HEK293 (cell line): ENCODE measurements around the gene SLBP.

ENCODE experiments used
- BCL11B ChIP-seq: fragments of 450-650 bp; formaldehyde crosslinking; IDR thresholded peaks from 2 replicates; pipeline ENCODE4 v1.5.1; 2016; ENCODE audit warnings: low read depth, missing biosample characterization, missing genetic modification characterization
- GLIS1 ChIP-seq: fragments of 450-650 bp; formaldehyde crosslinking; IDR thresholded peaks from 2 replicates; pipeline ENCODE4 v1.5.1; 2016; ENCODE audit warnings: missing biosample characterization, missing genetic modification characterization
- GLIS2 ChIP-seq: fragments of 450-650 bp; formaldehyde crosslinking; IDR thresholded peaks from 2 replicates; pipeline ENCODE4 v1.5.1; 2016; ENCODE audit warnings: missing biosample characterization, missing genetic modification characterization
- HOXA7 ChIP-seq: sonication (generic); formaldehyde crosslinking; IDR thresholded peaks from 2 replicates; pipeline ENCODE4 v1.8.1; 2022; ENCODE audit warnings: missing genetic modification reagents, borderline replicate concordance
- KLF16 ChIP-seq: fragments of 450-650 bp; formaldehyde crosslinking; IDR thresholded peaks from 2 replicates; pipeline ENCODE4 v1.5.1; 2017; ENCODE audit warnings: missing biosample characterization, missing genetic modification characterization
- KLF7 ChIP-seq: fragments of 450-650 bp; formaldehyde crosslinking; IDR thresholded peaks from 2 replicates; pipeline ENCODE4 v1.5.1; 2016; ENCODE audit warnings: missing biosample characterization, missing genetic modification characterization, borderline replicate concordance
- KLF8 ChIP-seq: fragments of 450-650 bp; formaldehyde crosslinking; IDR thresholded peaks from 2 replicates; pipeline ENCODE4 v1.5.1; 2016; ENCODE audit warnings: missing biosample characterization, missing genetic modification characterization
- OVOL3 ChIP-seq: fragments of 450-650 bp; formaldehyde crosslinking; IDR thresholded peaks from 2 replicates; pipeline ENCODE4 v1.5.1; 2016; ENCODE audit warnings: missing biosample characterization, missing genetic modification characterization
- SALL2 ChIP-seq: fragments of 450-650 bp; formaldehyde crosslinking; IDR thresholded peaks from 2 replicates; pipeline ENCODE4 v1.5.0; 2017; ENCODE audit warnings: missing biosample characterization, mild to moderate bottlenecking, missing genetic modification characterization, borderline replicate concordance
- SCRT2 ChIP-seq: fragments of 450-650 bp; formaldehyde crosslinking; IDR thresholded peaks from 2 replicates; pipeline ENCODE4 v1.5.1; 2016; ENCODE audit warnings: missing biosample characterization, missing genetic modification characterization
- SETDB1 ChIP-seq: IDR thresholded peaks from one replicate; pipeline ENCODE4 v1.6.1; 2017; ENCODE audit warnings: mild to moderate bottlenecking, low read length, moderate library complexity, mixed read lengths; ENCODE audit not compliant: insufficient read length
- SP2 ChIP-seq: fragments of 450-650 bp; formaldehyde crosslinking; IDR thresholded peaks from 2 replicates; pipeline ENCODE4 v1.5.1; 2016; ENCODE audit warnings: missing biosample characterization, missing genetic modification characterization
- ZBTB20 ChIP-seq: fragments of 450-650 bp; formaldehyde crosslinking; IDR thresholded peaks from 2 replicates; pipeline ENCODE4 v1.5.1; 2016; ENCODE audit warnings: missing biosample characterization, missing genetic modification characterization
- ZFHX2 ChIP-seq: fragments of 450-650 bp; formaldehyde crosslinking; conservative IDR thresholded peaks from 2 replicates; pipeline ENCODE4 v1.5.1; 2016; ENCODE audit warnings: missing biosample characterization, missing genetic modification characterization
- ZFP37 ChIP-seq: fragments of 450-650 bp; formaldehyde crosslinking; IDR thresholded peaks from 2 replicates; pipeline ENCODE4 v1.5.1; 2016; ENCODE audit warnings: missing biosample characterization, missing genetic modification characterization
- ZIC2 ChIP-seq: fragments of 450-650 bp; formaldehyde crosslinking; IDR thresholded peaks from 2 replicates; pipeline ENCODE4 v1.5.1; 2016; ENCODE audit warnings: missing biosample characterization, missing genetic modification characterization
- ZNF138 ChIP-seq: fragments of 450-650 bp; formaldehyde crosslinking; IDR thresholded peaks from 2 replicates; pipeline ENCODE4 v1.5.1; 2016; ENCODE audit warnings: missing biosample characterization, missing genetic modification characterization, borderline replicate concordance
- ZNF202 ChIP-seq: fragments of 450-650 bp; formaldehyde crosslinking; IDR thresholded peaks from 2 replicates; pipeline ENCODE4 v1.5.1; 2016; ENCODE audit warnings: missing biosample characterization, missing genetic modification characterization, borderline replicate concordance
- ZNF221 ChIP-seq: fragments of 450-650 bp; formaldehyde crosslinking; IDR thresholded peaks from 2 replicates; pipeline ENCODE4 v1.5.1; 2017; ENCODE audit warnings: missing biosample characterization, missing genetic modification characterization, borderline replicate concordance
- ZNF433 ChIP-seq: fragments of 450-650 bp; formaldehyde crosslinking; IDR thresholded peaks from 2 replicates; pipeline ENCODE4 v1.5.1; 2016; ENCODE audit warnings: missing biosample characterization, missing genetic modification characterization, low read depth
- ZNF549 ChIP-seq: fragments of 450-650 bp; IDR thresholded peaks from 2 replicates; pipeline ENCODE4 v1.5.1; 2018; ENCODE audit warnings: missing biosample characterization, missing genetic modification characterization, mild to moderate bottlenecking, inconsistent platforms, moderate library complexity
- ZNF610 ChIP-seq: fragments of 450-650 bp; formaldehyde crosslinking; IDR thresholded peaks from 2 replicates; pipeline ENCODE4 v1.5.1; 2016; ENCODE audit warnings: missing biosample characterization, missing genetic modification characterization, borderline replicate concordance
- ZNF660 ChIP-seq: fragments of 450-650 bp; IDR thresholded peaks from 2 replicates; pipeline ENCODE4 v1.5.1; 2018; ENCODE audit warnings: missing biosample characterization, mild to moderate bottlenecking, missing genetic modification characterization
- ZNF664 ChIP-seq: fragments of 450-650 bp; formaldehyde crosslinking; IDR thresholded peaks from 2 replicates; pipeline ENCODE4 v1.5.1; 2016; ENCODE audit warnings: missing biosample characterization, missing genetic modification characterization
- ZNF76 ChIP-seq: fragments of 450-650 bp; formaldehyde crosslinking; IDR thresholded peaks from 2 replicates; pipeline ENCODE4; 2016; ENCODE audit warnings: low read depth, missing biosample characterization, missing genetic modification characterization, borderline replicate concordance
- TF ChIP-seq, protein P1 (sequence below): fragments of 450-650 bp; formaldehyde crosslinking; optimal IDR thresholded peaks from 2 replicates; pipeline ENCODE3; 2016; ENCODE audit warnings: missing biosample characterization, mild to moderate bottlenecking, missing genetic modification characterization
- TF ChIP-seq, protein P2 (sequence below): fragments of 450-650 bp; formaldehyde crosslinking; IDR thresholded peaks from 2 replicates; pipeline ENCODE4 v1.5.1; 2016; ENCODE audit warnings: missing biosample characterization, missing genetic modification characterization
- TF ChIP-seq, protein P3 (sequence below): fragments of 450-650 bp; formaldehyde crosslinking; IDR thresholded peaks from 2 replicates; pipeline ENCODE4 v1.5.1; 2016; ENCODE audit warnings: missing biosample characterization, missing genetic modification characterization
- TF ChIP-seq, protein P4 (sequence below): fragments of 450-650 bp; formaldehyde crosslinking; IDR thresholded peaks from 2 replicates; pipeline ENCODE4 v1.5.1; 2016; ENCODE audit warnings: missing biosample characterization, missing genetic modification characterization
- TF ChIP-seq, protein P5 (sequence below): fragments of 450-650 bp; formaldehyde crosslinking; IDR thresholded peaks from 2 replicates; pipeline ENCODE4 v1.5.1; 2016; ENCODE audit warnings: missing biosample characterization, missing genetic modification characterization

The SLBP gene

DNA sequence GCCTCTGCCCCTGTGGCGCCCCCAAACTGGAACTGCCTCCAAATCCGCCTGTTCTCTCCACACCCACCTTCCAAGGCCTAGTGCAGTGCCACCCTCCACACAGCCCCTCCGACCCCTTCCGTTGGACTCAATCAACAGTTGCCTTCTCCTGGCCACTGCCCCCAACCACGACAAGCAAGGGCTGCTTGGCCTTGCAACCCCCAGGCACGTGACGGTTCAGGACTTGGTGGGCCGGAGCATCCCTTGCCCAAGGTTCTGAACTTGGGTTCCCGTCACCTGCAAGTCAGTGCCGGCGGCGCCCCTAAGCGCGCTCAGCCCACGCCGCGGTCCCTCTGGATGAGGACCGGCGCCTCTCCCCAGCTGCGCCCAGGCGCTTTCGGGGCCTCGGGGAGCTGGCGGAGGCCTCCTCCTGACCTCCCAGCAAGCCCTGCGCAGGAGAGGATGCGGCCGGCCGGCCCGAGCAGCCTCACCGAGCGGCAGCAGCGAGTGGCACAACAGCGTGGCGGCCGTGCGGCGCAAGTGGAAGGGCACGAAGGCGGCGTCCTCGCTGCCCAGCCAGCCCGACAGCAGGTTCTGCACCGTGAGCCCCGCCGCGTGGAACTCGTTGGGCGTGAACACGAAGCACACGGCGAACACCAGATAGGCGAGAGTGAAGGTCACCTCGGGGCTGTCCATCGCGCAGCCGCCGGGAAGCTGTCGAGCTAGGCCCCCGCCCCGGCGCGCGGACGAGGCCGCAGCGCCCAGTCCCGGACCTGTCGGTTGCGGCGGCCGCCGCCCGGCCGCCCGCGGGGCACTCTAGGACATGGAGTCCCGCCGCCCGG lies 8.3 kb upstream of the SLBP start (continued):
- TF ChIP-seq ZNF610 (tag by site-specific recombination) (no peak), ZFP37 (tag by site-specific recombination) (peak; percentile 85), OVOL3 (tag by site-specific recombination) (0 out of 2 replicates have a peak, but pooled peaks have one; percentile 10), SETDB1 (no peak), ZNF138 (tag by site-specific recombination) (no peak), GLIS1 (peak; percentile 73), ZNF660 (tag by site-specific recombination) (peak; percentile 24; the same call in 1 of the 2 replicates), ZNF433 (no peak), HOXA7 (CRISPR knock-in tag) (no peak), SALL2 (no peak), BCL11B (no peak), ZNF549 (no peak), SCRT2 (tag by site-specific recombination) (peak; percentile 93), GLIS2 (tag by site-specific recombination) (peak; percentile 84), ZNF76 (peak; percentile 85), KLF16 (tag by site-specific recombination) (0 out of 2 replicates have a peak, but pooled peaks have one; percentile 28), KLF8 (tag by site-specific recombination) (0 out of 2 replicates have a peak, but pooled peaks have one; percentile 19), ZFHX2 (tag by site-specific recombination) (peak; percentile 45), ZNF664 (tag by site-specific recombination) (no peak), ZNF202 (tag by site-specific recombination) (no peak), KLF7 (tag by site-specific recombination) (no peak), ZBTB20 (tag by site-specific recombination) (0 out of 2 replicates have a peak, but pooled peaks have one; percentile 55), ZNF221 (tag by site-specific recombination) (no peak), SP2 (tag by site-specific recombination) (peak; percentile 41), ZIC2 (peak; percentile 34; the same call in 1 of the 2 replicates)
- TF ChIP-seq, protein P1, sequence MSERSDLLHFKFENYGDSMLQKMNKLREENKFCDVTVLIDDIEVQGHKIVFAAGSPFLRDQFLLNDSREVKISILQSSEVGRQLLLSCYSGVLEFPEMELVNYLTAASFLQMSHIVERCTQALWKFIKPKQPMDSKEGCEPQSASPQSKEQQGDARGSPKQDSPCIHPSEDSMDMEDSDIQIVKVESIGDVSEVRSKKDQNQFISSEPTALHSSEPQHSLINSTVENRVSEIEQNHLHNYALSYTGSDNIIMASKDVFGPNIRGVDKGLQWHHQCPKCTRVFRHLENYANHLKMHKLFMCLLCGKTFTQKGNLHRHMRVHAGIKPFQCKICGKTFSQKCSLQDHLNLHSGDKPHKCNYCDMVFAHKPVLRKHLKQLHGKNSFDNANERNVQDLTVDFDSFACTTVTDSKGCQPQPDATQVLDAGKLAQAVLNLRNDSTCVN (tag by site-specific recombination), result peak; percentile 69
- TF ChIP-seq, protein P2, sequence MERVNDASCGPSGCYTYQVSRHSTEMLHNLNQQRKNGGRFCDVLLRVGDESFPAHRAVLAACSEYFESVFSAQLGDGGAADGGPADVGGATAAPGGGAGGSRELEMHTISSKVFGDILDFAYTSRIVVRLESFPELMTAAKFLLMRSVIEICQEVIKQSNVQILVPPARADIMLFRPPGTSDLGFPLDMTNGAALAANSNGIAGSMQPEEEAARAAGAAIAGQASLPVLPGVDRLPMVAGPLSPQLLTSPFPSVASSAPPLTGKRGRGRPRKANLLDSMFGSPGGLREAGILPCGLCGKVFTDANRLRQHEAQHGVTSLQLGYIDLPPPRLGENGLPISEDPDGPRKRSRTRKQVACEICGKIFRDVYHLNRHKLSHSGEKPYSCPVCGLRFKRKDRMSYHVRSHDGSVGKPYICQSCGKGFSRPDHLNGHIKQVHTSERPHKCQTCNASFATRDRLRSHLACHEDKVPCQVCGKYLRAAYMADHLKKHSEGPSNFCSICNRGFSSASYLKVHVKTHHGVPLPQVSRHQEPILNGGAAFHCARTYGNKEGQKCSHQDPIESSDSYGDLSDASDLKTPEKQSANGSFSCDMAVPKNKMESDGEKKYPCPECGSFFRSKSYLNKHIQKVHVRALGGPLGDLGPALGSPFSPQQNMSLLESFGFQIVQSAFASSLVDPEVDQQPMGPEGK (tag by site-specific recombination), result peak; percentile 81; the same call in 1 of the 2 replicates
- TF ChIP-seq, protein P3, sequence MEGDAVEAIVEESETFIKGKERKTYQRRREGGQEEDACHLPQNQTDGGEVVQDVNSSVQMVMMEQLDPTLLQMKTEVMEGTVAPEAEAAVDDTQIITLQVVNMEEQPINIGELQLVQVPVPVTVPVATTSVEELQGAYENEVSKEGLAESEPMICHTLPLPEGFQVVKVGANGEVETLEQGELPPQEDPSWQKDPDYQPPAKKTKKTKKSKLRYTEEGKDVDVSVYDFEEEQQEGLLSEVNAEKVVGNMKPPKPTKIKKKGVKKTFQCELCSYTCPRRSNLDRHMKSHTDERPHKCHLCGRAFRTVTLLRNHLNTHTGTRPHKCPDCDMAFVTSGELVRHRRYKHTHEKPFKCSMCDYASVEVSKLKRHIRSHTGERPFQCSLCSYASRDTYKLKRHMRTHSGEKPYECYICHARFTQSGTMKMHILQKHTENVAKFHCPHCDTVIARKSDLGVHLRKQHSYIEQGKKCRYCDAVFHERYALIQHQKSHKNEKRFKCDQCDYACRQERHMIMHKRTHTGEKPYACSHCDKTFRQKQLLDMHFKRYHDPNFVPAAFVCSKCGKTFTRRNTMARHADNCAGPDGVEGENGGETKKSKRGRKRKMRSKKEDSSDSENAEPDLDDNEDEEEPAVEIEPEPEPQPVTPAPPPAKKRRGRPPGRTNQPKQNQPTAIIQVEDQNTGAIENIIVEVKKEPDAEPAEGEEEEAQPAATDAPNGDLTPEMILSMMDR, result peak; percentile 50; the same call in 1 of the 2 replicates
- TF ChIP-seq, protein P4, sequence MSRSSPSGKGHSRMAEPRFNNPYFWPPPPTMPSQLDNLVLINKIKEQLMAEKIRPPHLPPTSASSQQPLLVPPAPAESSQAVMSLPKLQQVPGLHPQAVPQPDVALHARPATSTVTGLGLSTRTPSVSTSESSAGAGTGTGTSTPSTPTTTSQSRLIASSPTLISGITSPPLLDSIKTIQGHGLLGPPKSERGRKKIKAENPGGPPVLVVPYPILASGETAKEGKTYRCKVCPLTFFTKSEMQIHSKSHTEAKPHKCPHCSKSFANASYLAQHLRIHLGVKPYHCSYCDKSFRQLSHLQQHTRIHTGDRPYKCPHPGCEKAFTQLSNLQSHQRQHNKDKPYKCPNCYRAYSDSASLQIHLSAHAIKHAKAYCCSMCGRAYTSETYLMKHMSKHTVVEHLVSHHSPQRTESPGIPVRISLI (tag by site-specific recombination), result no peak
- TF ChIP-seq, protein P5, sequence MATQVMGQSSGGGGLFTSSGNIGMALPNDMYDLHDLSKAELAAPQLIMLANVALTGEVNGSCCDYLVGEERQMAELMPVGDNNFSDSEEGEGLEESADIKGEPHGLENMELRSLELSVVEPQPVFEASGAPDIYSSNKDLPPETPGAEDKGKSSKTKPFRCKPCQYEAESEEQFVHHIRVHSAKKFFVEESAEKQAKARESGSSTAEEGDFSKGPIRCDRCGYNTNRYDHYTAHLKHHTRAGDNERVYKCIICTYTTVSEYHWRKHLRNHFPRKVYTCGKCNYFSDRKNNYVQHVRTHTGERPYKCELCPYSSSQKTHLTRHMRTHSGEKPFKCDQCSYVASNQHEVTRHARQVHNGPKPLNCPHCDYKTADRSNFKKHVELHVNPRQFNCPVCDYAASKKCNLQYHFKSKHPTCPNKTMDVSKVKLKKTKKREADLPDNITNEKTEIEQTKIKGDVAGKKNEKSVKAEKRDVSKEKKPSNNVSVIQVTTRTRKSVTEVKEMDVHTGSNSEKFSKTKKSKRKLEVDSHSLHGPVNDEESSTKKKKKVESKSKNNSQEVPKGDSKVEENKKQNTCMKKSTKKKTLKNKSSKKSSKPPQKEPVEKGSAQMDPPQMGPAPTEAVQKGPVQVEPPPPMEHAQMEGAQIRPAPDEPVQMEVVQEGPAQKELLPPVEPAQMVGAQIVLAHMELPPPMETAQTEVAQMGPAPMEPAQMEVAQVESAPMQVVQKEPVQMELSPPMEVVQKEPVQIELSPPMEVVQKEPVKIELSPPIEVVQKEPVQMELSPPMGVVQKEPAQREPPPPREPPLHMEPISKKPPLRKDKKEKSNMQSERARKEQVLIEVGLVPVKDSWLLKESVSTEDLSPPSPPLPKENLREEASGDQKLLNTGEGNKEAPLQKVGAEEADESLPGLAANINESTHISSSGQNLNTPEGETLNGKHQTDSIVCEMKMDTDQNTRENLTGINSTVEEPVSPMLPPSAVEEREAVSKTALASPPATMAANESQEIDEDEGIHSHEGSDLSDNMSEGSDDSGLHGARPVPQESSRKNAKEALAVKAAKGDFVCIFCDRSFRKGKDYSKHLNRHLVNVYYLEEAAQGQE (tag by site-specific recombination), result peak; percentile 62
